ENCODE measurements around the gene TAS2R4.
"Not testable (repeated sequence)": the region's sequence is repeated elsewhere in the genome, so short reads cannot be mapped to it uniquely, and the experiment has no call there.

TAS2R4 gene

GRCh38 chr7:141822432-141822831 is 46.0 kb downstream of the TAS2R4 start:
- DNase-seq; H3K27ac ChIP-seq (ENCODE audit: insufficient read depth in 1 of 2, low read depth in 1 of 2, low read length in 2 of 2, poor library complexity in 1 of 2, severe bottlenecking in 2 of 2); H3K27me3 ChIP-seq (replicated peaks in 2 of 5; ENCODE audit: control insufficient read depth in 4 of 5, insufficient read depth in 5 of 5, low read length in 4 of 5); H3K36me3 ChIP-seq (ENCODE audit: control insufficient read depth in 4 of 4, insufficient read depth in 4 of 4, low read length in 3 of 4); H3K4me1 ChIP-seq (ENCODE audit: control extremely low read depth in 1 of 4, control insufficient read depth in 4 of 4, insufficient read depth in 4 of 4, low read length in 3 of 4); H3K4me3 ChIP-seq (ENCODE audit: control insufficient read depth in 1 of 7, extremely low read depth in 1 of 7, insufficient read depth in 4 of 7, low read depth in 2 of 7, low read length in 6 of 7); POLR2A ChIA-PET: not testable (repeated sequence)
- H3K9me3 ChIP-seq (ENCODE audit: control extremely low read depth in 1 of 5, control insufficient read depth in 4 of 5, insufficient read depth in 2 of 5, low read depth in 1 of 5, low read length in 4 of 5), result peaks cover 0 to 28% (median 2%) of the 10 kb centered on the region in 5 experiments
- CTCF ChIA-PET, result interaction anchor here (0.7 kb wide), 1 partner anchor 11 kb away, joined by 3 read pairs; no protein-coding TSS in a partner anchor
